Peyer's patch (tissue), 4 donors: ENCODE measurements around the gene CPPED1. TPM values are rescaled to one million over a fixed set of nuclear protein-coding genes. Genes with fewer than 3 reads are reported as not detected.

Source experiments
- DNase-seq, 3 donors: peaks; one replicate each; pipeline ENCODE4 v3.0.0-alpha.2; 2017 to 2019
- H3K27ac ChIP-seq, 4 donors: fragments of 200-600 bp; sonication (generic); one replicate each; pipeline ENCODE4 v1.5.1; 2016 to 2019
- H3K27me3 ChIP-seq, 2 donors: fragments of 200-600 bp; sonication (generic); one replicate each; pipeline ENCODE4 v1.5.1; 2019
- H3K36me3 ChIP-seq, 3 donors: fragments of 200-600 bp; sonication (generic); one replicate each; pipeline ENCODE4 v1.5.1; 2016 to 2019
- H3K4me1 ChIP-seq, 4 donors: fragments of 200-600 bp; sonication (generic); one replicate each; pipeline ENCODE4 v1.5.1; 2016 to 2019
- H3K4me3 ChIP-seq, 4 donors: fragments of 200-600 bp; sonication (generic); 1 replicate in 3 of 4; 2 replicates in 1 of 4; pipeline ENCODE4 v1.5.1; 2016 to 2019; ENCODE audit warnings: mild to moderate bottlenecking in 1 of 4
- H3K9me3 ChIP-seq, 4 donors: fragments of 200-600 bp; sonication (generic); one replicate each; pipeline ENCODE4 v1.5.1; 2016 to 2019; ENCODE audit warnings: mild to moderate bottlenecking in 1 of 4
- CTCF ChIP-seq, 6 experiments: fragments of 450-650 bp in 4 of 6; fragments of 200-600 bp in 2 of 6; sonication (generic) in 1 of 6; IDR thresholded peaks; one replicate each; pipeline ENCODE4 v1.5.1; 2017 to 2019; ENCODE audit warnings: antibody characterized with exemption in 6 of 6, mild to moderate bottlenecking in 3 of 6, moderate library complexity in 1 of 6
- POLR2A ChIP-seq, 2 donors: fragments of 450-650 bp; IDR thresholded peaks; one replicate each; pipeline ENCODE4 v1.5.1; 2017; ENCODE audit warnings: antibody characterized with exemption in 2 of 2, mild to moderate bottlenecking in 2 of 2, moderate library complexity in 2 of 2
- total RNA-seq, 4 donors: library from RNA; depleted of rRNA; stranded (reverse); fragments of >200 nt; gene quantifications; one replicate each; pipeline ENCODE4 v1.1.0, GENCODE V29; 2016

CPPED1 gene
- total RNA-seq = 10 to 100 TPM; 26.7 to 47.9 (median 36.3) TPM

- H3K9me3 ChIP-seq = no peaks in the 10 kb centered on the region
- DNase-seq = peak; percentile 88 to 96 (median 95)
- TF ChIP-seq CTCF (IDR thresholded peaks at IDR 0.05) = no peak
- peak; percentile 42 to 75 for TF ChIP-seq POLR2A (IDR thresholded peaks at IDR 0.05)
Measured at GRCh38 chr16:12803203-12804093, at the start of gene CPPED1. CPPED1 (minus strand) TSS chr16:12803887; CDS start chr16:12803776, 111 bp downstream.

GRCh38 chr16:12850186-12850585 lies 46.5 kb upstream of the CPPED1 start:
- Histone ChIP-seq H3K9me3 (no peaks in the 10 kb centered on the region), H3K27ac (no peak overlapping the region), H3K4me3 (no peak overlapping the region), H3K27me3 (no peaks in the 10 kb centered on the region), H3K36me3 (no peaks in the 10 kb centered on the region), H3K4me1 (no peaks in the 10 kb centered on the region)
- TF ChIP-seq POLR2A (IDR thresholded peaks at IDR 0.05) = no peak
- TF ChIP-seq CTCF (IDR thresholded peaks at IDR 0.05) = no peak
- DNase-seq = no peak

More at GRCh38 chr16:12803203-12804093, at the start of gene CPPED1:
- Histone ChIP-seq H3K4me1 (peaks cover 0 to 22% (median 5%) of the 10 kb centered on the region in 4 donors), H3K4me3 (peak within 1 kb of the TSS; percentile 69 to 74 (median 72)), H3K27ac (peak within 1 kb of the TSS; percentile 86 to 92 (median 90)), H3K27me3 (no peaks in the 10 kb centered on the region), H3K36me3 (no peaks in the 10 kb centered on the region)

GRCh38 chr16:12846592-12846991 lies 42.9 kb upstream of the CPPED1 start:
- H3K9me3 ChIP-seq = no peaks in the 10 kb centered on the region
- no peak for TF ChIP-seq POLR2A (IDR thresholded peaks at IDR 0.05)
- TF ChIP-seq CTCF (IDR thresholded peaks at IDR 0.05) = no peak

GRCh38 chr16:12845282-12845681 lies 41.6 kb upstream of the CPPED1 start:
- Histone ChIP-seq H3K9me3 (no peaks in the 10 kb centered on the region), H3K36me3 (no peaks in the 10 kb centered on the region), H3K27ac (no peak overlapping the region), H3K4me3 (no peak overlapping the region), H3K27me3 (no peaks in the 10 kb centered on the region), H3K4me1 (no peaks in the 10 kb centered on the region)
- no peak for DNase-seq
- no peak for TF ChIP-seq CTCF (IDR thresholded peaks at IDR 0.05)
- TF ChIP-seq POLR2A (IDR thresholded peaks at IDR 0.05) = no peak

More at GRCh38 chr16:12846592-12846991, 42.9 kb upstream of the CPPED1 start:
- Histone ChIP-seq H3K27ac (no peak overlapping the region), H3K4me1 (no peaks in the 10 kb centered on the region), H3K4me3 (no peak overlapping the region), H3K27me3 (no peaks in the 10 kb centered on the region), H3K36me3 (no peaks in the 10 kb centered on the region)
- no peak for DNase-seq

- no peaks in the 10 kb centered on the region for H3K27me3 ChIP-seq
- no peaks in the 10 kb centered on the region for H3K4me1 ChIP-seq
- DNase-seq = no peak
- H3K27ac ChIP-seq = no peak overlapping the region
- TF ChIP-seq CTCF (IDR thresholded peaks at IDR 0.05) = no peak
- TF ChIP-seq POLR2A (IDR thresholded peaks at IDR 0.05) = no peak
- H3K4me3 ChIP-seq = no peak overlapping the region
- no peaks in the 10 kb centered on the region for H3K36me3 ChIP-seq
- no peaks in the 10 kb centered on the region for H3K9me3 ChIP-seq
Measured at GRCh38 chr16:12837756-12838155, 34.1 kb upstream of the CPPED1 start.
